Fibroblast of the aortic adventitia (primary cell): ENCODE results near the gene INTS15. TPM values are rescaled to one million over a fixed set of nuclear protein-coding genes. Genes with fewer than 3 reads are reported as not detected.

ENCODE experiments used
- DNase-seq: peaks from one replicate; pipeline ENCODE4 v3.0.0-alpha.2; 2010; ENCODE audit warnings: low read depth
- H3K4me3 ChIP-seq: 2 replicates; pipeline ENCODE4 v1.5.1; 2011; ENCODE audit warnings: low read depth, mild to moderate bottlenecking, control low read depth, low read length, moderate library complexity
- CTCF ChIP-seq: IDR thresholded peaks from 2 replicates; pipeline ENCODE4 v1.5.1; 2011; ENCODE audit warnings: mild to moderate bottlenecking, low read length, control low read depth, inconsistent platforms; ENCODE audit not compliant: insufficient read depth
- total RNA-seq: library from RNA; depleted of rRNA; stranded (reverse); fragments of >200 nt; gene quantifications from 2 replicates; pipeline ENCODE4 v1.2.3, GENCODE V29; 2012; ENCODE audit warnings: low replicate concordance

Gene INTS15
- total RNA-seq, 1 donor: 10.8 TPM

GRCh38 chr7:6563936-6564770 lies 25.7 kb upstream of the INTS15 start:
- no peak overlapping the region for H3K4me3 ChIP-seq
- peak; percentile 76 for DNase-seq
- no peak for TF ChIP-seq CTCF

GRCh38 chr7:6565655-6566054 lies 24.2 kb upstream of the INTS15 start:
- no peak for TF ChIP-seq CTCF
- no peak for DNase-seq
- H3K4me3 ChIP-seq: no peak overlapping the region

GRCh38 chr7:6567886-6568285 lies 21.9 kb upstream of the INTS15 start:
- TF ChIP-seq CTCF: no peak
- no peak overlapping the region for H3K4me3 ChIP-seq

GRCh38 chr7:6571160-6571779 lies 18.6 kb upstream of the INTS15 start:
- DNase-seq: peak; percentile 17
- TF ChIP-seq CTCF: no peak
- H3K4me3 ChIP-seq: no peak overlapping the region

More at GRCh38 chr7:6567886-6568285, 21.9 kb upstream of the INTS15 start:
- no peak for DNase-seq

GRCh38 chr7:6575281-6576023 lies 14.4 kb upstream of the INTS15 start:
- DNase-seq: no peak
- H3K4me3 ChIP-seq: no peak overlapping the region
- TF ChIP-seq CTCF: no peak

- H3K4me3 ChIP-seq: peak overlapping the region; percentile 67
- no peak for TF ChIP-seq CTCF
Measured at GRCh38 chr7:6576024-6576866, 13.6 kb upstream of the INTS15 start.

GRCh38 chr7:6576867-6577368 lies 12.9 kb upstream of the INTS15 start:
- H3K4me3 ChIP-seq: peak overlapping the region; percentile 73
- peak; percentile 15 for DNase-seq

More at GRCh38 chr7:6576024-6576866, 13.6 kb upstream of the INTS15 start:
- DNase-seq: no peak
